ENCODE data around the gene LEF1. TPM values are rescaled to one million over a fixed set of nuclear protein-coding genes. Genes with fewer than 3 reads are reported as not detected.

LEF1 gene
- total RNA-seq, 1 donor from 2014 or later, result 2.8 TPM

GRCh38 chr4:108072300-108072699, 96.4 kb downstream of the LEF1 start:
- H3K27me3 Mint-ChIP-seq (ENCODE audit: low read depth), result no peaks in the 10 kb centered on the region
- H3K27ac Mint-ChIP-seq (ENCODE audit: unreplicated experiment), result no peak overlapping the region
- H3K36me3 Mint-ChIP-seq (ENCODE audit: low read depth), result no peaks in the 10 kb centered on the region
- no peaks in the 10 kb centered on the region for H3K9me3 Mint-ChIP-seq (ENCODE audit: low read depth)
- no peak for TF ChIP-seq CTCF (IDR thresholded peaks at IDR 0.05)
- H3K4me1 Mint-ChIP-seq (ENCODE audit: low read depth), result peaks cover 5% of the 10 kb centered on the region
- no peak for DNase-seq (ENCODE audit: low spot score)
- no peak overlapping the region for H3K4me3 Mint-ChIP-seq (ENCODE audit: unreplicated experiment)

DNA sequence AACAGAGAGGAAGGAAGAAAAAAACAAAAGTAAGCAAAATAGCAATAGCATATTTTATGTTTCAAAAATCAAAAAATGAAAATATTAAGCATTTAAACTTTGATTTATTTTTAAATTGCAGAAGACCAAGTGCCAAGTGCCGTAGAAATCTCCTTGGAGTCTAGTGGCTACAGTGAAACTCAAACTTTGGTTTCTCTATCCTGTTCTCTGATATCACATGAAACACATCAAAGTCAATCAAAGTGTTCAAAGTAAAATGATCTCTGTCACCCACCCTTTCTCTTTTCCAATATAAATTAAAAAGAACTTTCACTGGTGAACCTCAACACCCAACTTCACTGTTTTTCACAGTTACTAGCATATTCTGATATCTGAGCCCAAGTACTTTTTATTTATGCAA, 98.0 kb downstream of the LEF1 start:
- peaks cover 5% of the 10 kb centered on the region for H3K4me1 Mint-ChIP-seq (ENCODE audit: low read depth)
- H3K9me3 Mint-ChIP-seq (ENCODE audit: low read depth), result no peaks in the 10 kb centered on the region

GRCh38 chr4:108068442-108068841, 100.3 kb downstream of the LEF1 start:
- no peak for DNase-seq (ENCODE audit: low spot score)
- Mint-ChIP-seq H3K27ac (ENCODE audit: unreplicated experiment) (no peak overlapping the region), H3K4me1 (ENCODE audit: low read depth) (peaks cover 5% of the 10 kb centered on the region), H3K27me3 (ENCODE audit: low read depth) (no peaks in the 10 kb centered on the region), H3K4me3 (ENCODE audit: unreplicated experiment) (no peak overlapping the region), H3K36me3 (ENCODE audit: low read depth) (no peaks in the 10 kb centered on the region), H3K9me3 (ENCODE audit: low read depth) (no peaks in the 10 kb centered on the region)
- TF ChIP-seq CTCF (IDR thresholded peaks at IDR 0.05), result no peak

More for the DNA sequence above, 98.0 kb downstream of the LEF1 start:
- DNase-seq (ENCODE audit: low spot score), result no peak
- no peak overlapping the region for H3K4me3 Mint-ChIP-seq (ENCODE audit: unreplicated experiment)
- no peaks in the 10 kb centered on the region for H3K36me3 Mint-ChIP-seq (ENCODE audit: low read depth)
- no peaks in the 10 kb centered on the region for H3K27me3 Mint-ChIP-seq (ENCODE audit: low read depth)
- no peak overlapping the region for H3K27ac Mint-ChIP-seq (ENCODE audit: unreplicated experiment)
- no peak for TF ChIP-seq CTCF (IDR thresholded peaks at IDR 0.05)

- H3K27ac Mint-ChIP-seq (ENCODE audit: unreplicated experiment), result no peak overlapping the region
Measured at GRCh38 chr4:108060686-108061321, 107.9 kb downstream of the LEF1 start.

GRCh38 chr4:108060164-108060563, 108.6 kb downstream of the LEF1 start:
- no peak overlapping the region for H3K4me3 Mint-ChIP-seq (ENCODE audit: unreplicated experiment)
- H3K27me3 Mint-ChIP-seq (ENCODE audit: low read depth), result no peaks in the 10 kb centered on the region
- H3K9me3 Mint-ChIP-seq (ENCODE audit: low read depth), result no peaks in the 10 kb centered on the region
- no peak for DNase-seq (ENCODE audit: low spot score)
- H3K36me3 Mint-ChIP-seq (ENCODE audit: low read depth), result no peaks in the 10 kb centered on the region
- TF ChIP-seq CTCF (IDR thresholded peaks at IDR 0.05), result peak; percentile 85
- no peak overlapping the region for H3K27ac Mint-ChIP-seq (ENCODE audit: unreplicated experiment)
- H3K4me1 Mint-ChIP-seq (ENCODE audit: low read depth), result peaks cover 11% of the 10 kb centered on the region

More at GRCh38 chr4:108060686-108061321, 107.9 kb downstream of the LEF1 start:
- TF ChIP-seq CTCF (IDR thresholded peaks at IDR 0.05), result no peak
- H3K4me1 Mint-ChIP-seq (ENCODE audit: low read depth), result peaks cover 11% of the 10 kb centered on the region
- H3K9me3 Mint-ChIP-seq (ENCODE audit: low read depth), result no peaks in the 10 kb centered on the region
- H3K4me3 Mint-ChIP-seq (ENCODE audit: unreplicated experiment), result no peak overlapping the region
- H3K27me3 Mint-ChIP-seq (ENCODE audit: low read depth), result no peaks in the 10 kb centered on the region
- no peaks in the 10 kb centered on the region for H3K36me3 Mint-ChIP-seq (ENCODE audit: low read depth)
- DNase-seq (ENCODE audit: low spot score), result no peak

Data from chondrocyte (in vitro differentiated cells).